Prostate gland (tissue), 2 donors: ENCODE measurements around the gene SDC3.

Source experiments
- POLR2A ChIP-seq: fragments of 450-650 bp; IDR thresholded peaks from one replicate; pipeline ENCODE4 v1.6.1; 2016; ENCODE audit warnings: antibody characterized with exemption, mild to moderate bottlenecking
- POLR2AphosphoS5 ChIP-seq: sonication (generic); formaldehyde crosslinking; IDR thresholded peaks from one replicate; pipeline ENCODE4 v1.6.1; 2017; ENCODE audit warnings: antibody characterized with exemption
- TF ChIP-seq, protein P1 (sequence below), 4 experiments: fragments of 200-600 bp in 2 of 4; fragments of 450-650 bp in 2 of 4; sonication (generic) in 2 of 4; IDR thresholded peaks; 1 replicate in 3 of 4; 2 replicates in 1 of 4; pipeline ENCODE4 v1.5.1; 2016 to 2019; ENCODE audit warnings: antibody characterized with exemption in 4 of 4, mild to moderate bottlenecking in 2 of 4, moderate library complexity in 2 of 4

- TF ChIP-seq, protein P1, sequence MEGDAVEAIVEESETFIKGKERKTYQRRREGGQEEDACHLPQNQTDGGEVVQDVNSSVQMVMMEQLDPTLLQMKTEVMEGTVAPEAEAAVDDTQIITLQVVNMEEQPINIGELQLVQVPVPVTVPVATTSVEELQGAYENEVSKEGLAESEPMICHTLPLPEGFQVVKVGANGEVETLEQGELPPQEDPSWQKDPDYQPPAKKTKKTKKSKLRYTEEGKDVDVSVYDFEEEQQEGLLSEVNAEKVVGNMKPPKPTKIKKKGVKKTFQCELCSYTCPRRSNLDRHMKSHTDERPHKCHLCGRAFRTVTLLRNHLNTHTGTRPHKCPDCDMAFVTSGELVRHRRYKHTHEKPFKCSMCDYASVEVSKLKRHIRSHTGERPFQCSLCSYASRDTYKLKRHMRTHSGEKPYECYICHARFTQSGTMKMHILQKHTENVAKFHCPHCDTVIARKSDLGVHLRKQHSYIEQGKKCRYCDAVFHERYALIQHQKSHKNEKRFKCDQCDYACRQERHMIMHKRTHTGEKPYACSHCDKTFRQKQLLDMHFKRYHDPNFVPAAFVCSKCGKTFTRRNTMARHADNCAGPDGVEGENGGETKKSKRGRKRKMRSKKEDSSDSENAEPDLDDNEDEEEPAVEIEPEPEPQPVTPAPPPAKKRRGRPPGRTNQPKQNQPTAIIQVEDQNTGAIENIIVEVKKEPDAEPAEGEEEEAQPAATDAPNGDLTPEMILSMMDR (IDR thresholded peaks at IDR 0.05) = no peak
- TF ChIP-seq POLR2A (no peak), POLR2AphosphoS5 (no peak)
Measured at GRCh38 chr1:30912913-30913652, 4.5 kb upstream of the SDC3 start.
